NB4 (cell line): ENCODE measurements around the gene EPAS1.

ENCODE experiments used
- DNase-seq: peaks from one replicate; pipeline ENCODE4 v3.0.0; 2010; ENCODE audit warnings: low read depth
- H3K4me3 ChIP-seq: one replicate; pipeline ENCODE4 v1.5.1; 2011; ENCODE audit warnings: mild to moderate bottlenecking, low read depth, low read length, moderate library complexity
- MYC ChIP-seq: IDR thresholded peaks from 2 replicates; pipeline ENCODE4 v1.6.1; 2011; ENCODE audit warnings: low read depth, low read length
- POLR2A ChIP-seq: IDR thresholded peaks from 2 replicates; pipeline ENCODE4 v1.6.1; 2011; ENCODE audit warnings: mild to moderate bottlenecking; ENCODE audit not compliant: insufficient read length; ENCODE audit errors: extremely low read depth
- TF ChIP-seq, protein P1 (sequence below): IDR thresholded peaks from 2 replicates; pipeline ENCODE4 v1.6.1; 2011; ENCODE audit warnings: low read depth, low read length
- TF ChIP-seq, protein P2 (sequence below): IDR thresholded peaks from one replicate; pipeline ENCODE4 v1.5.1; 2012; ENCODE audit warnings: low read depth, low read length

EPAS1 gene

DNA sequence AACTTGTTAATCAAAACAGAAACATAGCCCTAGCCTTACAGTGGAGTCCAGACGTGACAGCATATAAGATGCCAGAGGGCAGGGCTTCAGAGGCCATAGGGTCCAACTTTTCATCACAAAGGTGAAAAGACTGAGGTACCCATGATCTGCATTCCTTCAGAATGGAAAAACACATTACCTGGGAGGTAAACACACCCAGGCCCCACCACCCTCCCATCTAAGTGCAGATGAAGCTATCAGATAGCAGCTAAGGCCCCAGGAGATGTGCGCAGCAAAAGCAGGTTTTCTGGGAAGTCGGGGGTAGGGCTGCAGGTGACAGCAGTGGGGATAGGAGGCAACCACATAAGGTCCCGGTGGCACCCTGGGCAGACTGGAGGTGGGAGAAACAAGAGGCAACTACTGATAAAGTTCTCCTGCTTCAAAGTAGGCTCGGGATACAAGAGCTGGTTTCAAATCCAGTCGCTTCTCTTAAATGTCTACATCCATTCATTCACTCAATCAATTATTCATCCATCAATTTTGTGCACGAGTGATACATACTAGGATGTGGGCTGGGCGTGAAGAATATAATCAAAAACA, 107.1 kb downstream of the EPAS1 start:
- no peak overlapping the region for H3K4me3 ChIP-seq
- TF ChIP-seq, protein P1, sequence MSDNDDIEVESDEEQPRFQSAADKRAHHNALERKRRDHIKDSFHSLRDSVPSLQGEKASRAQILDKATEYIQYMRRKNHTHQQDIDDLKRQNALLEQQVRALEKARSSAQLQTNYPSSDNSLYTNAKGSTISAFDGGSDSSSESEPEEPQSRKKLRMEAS = no peak
- no peak for TF ChIP-seq POLR2A
- TF ChIP-seq, protein P2, sequence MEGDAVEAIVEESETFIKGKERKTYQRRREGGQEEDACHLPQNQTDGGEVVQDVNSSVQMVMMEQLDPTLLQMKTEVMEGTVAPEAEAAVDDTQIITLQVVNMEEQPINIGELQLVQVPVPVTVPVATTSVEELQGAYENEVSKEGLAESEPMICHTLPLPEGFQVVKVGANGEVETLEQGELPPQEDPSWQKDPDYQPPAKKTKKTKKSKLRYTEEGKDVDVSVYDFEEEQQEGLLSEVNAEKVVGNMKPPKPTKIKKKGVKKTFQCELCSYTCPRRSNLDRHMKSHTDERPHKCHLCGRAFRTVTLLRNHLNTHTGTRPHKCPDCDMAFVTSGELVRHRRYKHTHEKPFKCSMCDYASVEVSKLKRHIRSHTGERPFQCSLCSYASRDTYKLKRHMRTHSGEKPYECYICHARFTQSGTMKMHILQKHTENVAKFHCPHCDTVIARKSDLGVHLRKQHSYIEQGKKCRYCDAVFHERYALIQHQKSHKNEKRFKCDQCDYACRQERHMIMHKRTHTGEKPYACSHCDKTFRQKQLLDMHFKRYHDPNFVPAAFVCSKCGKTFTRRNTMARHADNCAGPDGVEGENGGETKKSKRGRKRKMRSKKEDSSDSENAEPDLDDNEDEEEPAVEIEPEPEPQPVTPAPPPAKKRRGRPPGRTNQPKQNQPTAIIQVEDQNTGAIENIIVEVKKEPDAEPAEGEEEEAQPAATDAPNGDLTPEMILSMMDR = no peak
- no peak for TF ChIP-seq MYC
- DNase-seq = no peak

DNA sequence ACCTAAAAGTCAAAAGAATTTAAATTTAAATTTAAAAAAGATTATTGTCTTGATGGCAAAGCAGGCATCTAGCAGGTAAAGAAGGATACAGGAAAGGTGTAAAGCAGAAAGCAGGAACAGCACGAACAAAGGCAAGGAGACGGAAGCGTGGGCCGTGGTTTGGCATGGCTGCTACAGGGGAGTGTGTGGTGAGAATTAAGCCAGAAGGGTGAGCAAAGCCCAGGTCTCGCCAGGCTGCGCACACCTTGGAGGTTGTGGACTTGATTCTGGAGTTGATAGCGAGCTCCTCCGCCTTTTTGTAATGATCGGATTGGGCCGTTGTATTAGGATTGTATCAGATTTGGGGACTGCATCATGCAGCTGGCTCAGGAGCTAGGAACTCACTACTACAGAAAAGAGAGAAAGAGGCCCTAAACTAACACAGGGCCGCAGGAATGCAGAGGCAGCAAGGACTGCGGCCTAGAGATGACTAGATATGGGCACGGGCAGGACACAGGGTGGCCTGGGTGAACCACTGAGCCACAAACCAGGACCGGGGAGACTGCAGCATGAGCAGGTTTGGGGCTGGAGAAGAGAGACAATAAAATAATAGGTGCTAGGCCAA, 110.7 kb downstream of the EPAS1 start:
- TF ChIP-seq, protein P2 = no peak
- TF ChIP-seq MYC (no peak), POLR2A (no peak)
- TF ChIP-seq, protein P1 = no peak
- DNase-seq = no peak
- H3K4me3 ChIP-seq = no peak overlapping the region

DNA sequence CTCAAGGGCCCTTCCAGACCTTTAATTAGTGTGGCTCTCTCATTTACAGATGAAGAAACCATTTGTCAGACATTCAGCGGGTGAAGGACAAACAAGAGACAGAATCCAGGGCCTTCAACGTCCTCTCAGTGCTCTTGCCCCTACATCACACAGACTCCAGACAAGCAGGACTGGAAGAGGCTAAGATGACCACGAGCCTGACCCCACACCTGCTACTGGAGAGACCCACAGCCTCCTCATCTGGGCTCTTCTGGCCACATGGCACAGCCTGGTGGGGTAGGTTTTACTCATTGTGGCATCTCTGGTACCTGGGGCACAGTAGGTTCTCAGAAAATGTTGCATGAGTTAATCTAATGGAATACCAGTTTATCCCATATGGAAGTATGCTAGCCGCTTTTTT, 112.5 kb downstream of the EPAS1 start:
- no peak overlapping the region for H3K4me3 ChIP-seq
- TF ChIP-seq, protein P2 = no peak
- TF ChIP-seq, protein P1 = no peak
- no peak for TF ChIP-seq POLR2A
- TF ChIP-seq MYC = no peak
- DNase-seq = no peak

DNA sequence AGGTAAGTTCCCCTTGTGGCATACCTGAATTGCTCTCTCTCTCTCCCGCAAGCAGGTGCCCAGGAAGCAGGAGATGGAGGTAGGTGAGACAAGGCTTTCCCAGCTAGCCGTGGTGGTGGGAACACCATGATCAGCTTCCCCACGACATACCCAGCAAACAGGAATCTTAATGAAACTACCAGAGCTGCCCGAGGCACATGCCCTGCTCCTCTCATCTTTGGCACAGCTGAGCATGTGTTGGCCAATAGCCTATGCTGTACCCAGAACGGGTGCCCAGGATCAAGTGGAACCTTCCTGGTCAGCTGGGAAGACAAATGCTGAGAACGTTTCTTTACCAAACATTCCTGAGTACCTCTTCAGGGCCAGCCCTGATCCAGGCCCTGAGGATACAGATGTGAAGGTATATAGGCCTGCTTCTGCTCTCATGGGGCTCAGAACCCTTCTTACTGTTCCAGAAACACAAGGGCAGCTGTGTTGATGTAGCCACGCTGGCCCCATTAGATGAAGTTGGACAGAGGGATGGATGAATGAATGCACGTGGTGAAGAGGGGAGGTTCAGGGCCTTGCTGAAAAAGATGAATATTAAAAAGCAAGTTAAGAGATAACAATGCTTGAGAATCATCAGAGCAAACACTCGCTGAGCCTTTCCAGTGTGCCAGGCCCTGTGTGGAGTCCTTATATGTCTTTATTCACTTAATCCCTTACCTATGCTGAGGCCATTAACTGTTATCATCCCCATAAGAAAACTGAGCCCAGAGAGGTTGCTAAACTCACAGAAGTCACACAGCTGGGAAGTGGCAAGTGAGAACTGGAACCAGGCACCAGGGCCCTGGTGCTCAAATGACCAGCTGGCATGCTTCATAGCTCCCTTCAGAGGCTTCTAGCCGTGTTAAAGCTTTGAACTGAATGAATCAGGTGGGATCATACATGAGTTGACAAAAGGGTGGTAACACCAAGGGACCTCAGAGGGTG, 113.4 kb downstream of the EPAS1 start:
- TF ChIP-seq, protein P2 = no peak
- TF ChIP-seq, protein P1 = no peak
- TF ChIP-seq POLR2A = no peak
- TF ChIP-seq MYC = no peak
- DNase-seq = no peak
- H3K4me3 ChIP-seq = no peak overlapping the region

DNA sequence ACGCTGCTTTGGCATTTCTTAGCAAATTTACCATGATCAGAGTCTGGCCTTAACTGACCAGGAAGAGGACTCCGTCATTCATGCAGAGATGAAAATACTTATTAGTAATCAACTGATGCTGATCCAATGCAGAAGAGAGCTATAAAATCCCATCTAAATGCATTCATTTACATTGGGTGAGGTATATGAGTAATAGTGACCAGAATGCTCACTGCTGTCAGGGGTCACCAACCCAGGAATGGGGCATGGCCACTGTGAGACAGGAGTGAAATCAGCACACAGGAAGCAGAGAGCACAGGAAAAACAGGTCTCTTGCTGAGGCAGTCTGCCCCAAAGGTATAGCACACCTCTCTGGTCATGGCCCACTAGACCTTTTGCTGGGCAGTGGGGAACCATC, 114.0 kb downstream of the EPAS1 start:
- DNase-seq = no peak
- TF ChIP-seq MYC (no peak), POLR2A (no peak)
- TF ChIP-seq, protein P2 = no peak
- no peak overlapping the region for H3K4me3 ChIP-seq
